HG02973 (cell line): Measurements from ENCODE around the gene IFT57.
"Not testable (repeated sequence)": the region's sequence is repeated elsewhere in the genome, so short reads cannot be mapped to it uniquely, and the experiment has no call there.

Experiments used
- ATAC-seq: cut with Tn5 transposase; IDR thresholded peaks from one replicate; pipeline ENCODE4 v1.9.1; 2021; ENCODE audit warnings: moderate library complexity; ENCODE audit not compliant: unreplicated experiment

IFT57 gene

DNA sequence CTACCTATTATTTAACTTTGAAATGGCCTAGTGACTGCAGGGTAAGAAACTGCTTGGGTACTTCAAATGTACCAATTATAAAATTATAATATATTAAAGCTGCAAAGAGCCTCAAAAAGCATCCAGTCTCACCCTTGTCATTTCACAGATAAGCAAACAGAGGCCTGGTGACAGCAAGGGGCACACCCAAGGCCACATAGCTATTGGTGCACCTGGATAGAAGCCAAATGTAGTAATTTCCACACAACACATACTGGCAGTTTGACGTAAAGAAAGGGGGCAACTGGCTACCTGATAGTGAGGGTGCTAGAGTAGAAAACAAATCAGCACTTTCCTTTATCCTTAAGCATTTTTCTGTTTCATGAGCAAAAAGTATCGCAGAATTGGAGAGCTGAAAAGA is 51.1 kb downstream of the IFT57 start:
- no peak for ATAC-seq

DNA sequence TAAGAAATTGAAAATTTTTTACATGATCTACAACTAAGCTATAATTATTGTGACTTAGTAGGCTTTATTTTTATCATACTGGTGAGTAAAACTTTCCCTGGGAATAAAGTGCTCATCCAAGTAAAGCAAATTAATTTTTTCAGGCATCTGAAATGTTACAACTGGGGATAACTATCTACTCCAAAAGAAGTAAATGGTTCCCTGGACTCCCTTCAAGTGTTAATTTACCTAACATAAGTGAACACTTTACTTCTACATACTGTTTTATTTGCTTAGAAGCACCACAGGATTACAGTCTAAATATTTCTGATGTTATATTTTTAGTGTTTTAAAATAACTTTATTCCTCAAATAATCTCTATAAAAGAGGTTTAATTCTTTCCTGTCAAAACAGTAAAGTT is 57.8 kb downstream of the IFT57 start:
- no peak for ATAC-seq

GRCh38 chr3:108159865-108160264 is 62.4 kb downstream of the IFT57 start:
- no peak for ATAC-seq

GRCh38 chr3:108159105-108159504 is 63.1 kb downstream of the IFT57 start:
- no peak for ATAC-seq

DNA sequence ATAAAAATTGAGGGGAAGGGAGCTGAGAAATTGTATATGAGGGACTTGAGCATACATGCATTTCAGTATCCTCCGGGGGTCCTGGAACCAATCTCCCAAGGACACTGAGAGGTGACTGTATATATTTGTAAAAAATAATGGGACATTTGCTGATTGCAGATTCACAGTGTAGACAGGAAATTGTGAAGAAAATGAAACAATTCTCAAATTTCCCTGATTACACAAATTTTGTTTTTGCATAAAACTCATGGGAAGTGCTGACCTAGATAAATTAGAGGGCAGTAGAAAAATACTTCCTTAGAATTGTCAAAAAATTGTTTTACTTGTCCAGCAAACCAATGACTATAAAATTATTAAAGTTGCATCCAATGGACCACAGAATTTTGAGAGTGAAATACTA is 64.0 kb downstream of the IFT57 start:
- no peak for ATAC-seq

DNA sequence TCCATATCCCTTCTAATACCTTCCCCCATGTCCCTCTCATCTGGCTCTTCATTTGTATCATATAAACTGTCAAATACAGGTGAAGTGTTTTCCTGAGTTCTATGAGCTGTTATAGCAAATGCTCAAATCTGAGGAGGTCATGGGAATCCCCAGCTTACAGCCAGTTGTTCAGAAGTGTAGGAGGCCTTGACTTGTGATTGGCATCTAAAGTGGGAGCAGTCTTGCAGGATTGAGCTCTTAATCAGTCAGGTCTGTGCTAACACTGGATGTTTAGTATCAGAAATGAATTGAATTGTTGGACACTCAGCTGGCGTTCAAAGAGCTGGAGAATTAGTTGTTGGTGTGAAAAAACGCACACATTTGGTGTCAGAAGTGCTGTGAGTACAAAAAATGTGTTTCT is 65.0 kb downstream of the IFT57 start:
- no peak for ATAC-seq

DNA sequence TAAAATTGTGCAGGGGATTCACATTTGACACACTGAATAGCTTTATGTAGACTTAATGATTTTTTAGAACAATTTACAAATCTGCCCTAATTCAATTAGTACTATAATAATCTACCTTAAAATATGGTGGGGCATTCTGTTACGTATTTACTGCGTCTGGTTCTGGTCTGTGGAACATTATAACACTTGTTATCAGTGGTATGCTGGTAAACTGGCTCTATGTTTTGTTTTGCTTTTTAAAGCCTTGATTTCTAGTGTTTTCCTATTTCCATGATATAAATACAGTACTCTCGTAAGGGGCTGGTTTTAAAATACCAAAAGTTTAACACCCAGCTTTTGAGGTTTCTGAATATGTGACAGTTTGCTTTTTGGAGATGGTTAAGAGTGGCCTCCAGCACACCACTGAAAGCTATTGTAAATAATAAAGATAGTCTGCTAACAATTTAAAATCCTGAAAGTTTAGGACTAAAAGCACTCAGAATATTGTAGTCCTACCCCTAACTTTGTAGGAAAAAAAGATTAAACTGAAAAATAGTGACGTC is 65.8 kb downstream of the IFT57 start:
- ATAC-seq: no peak

DNA sequence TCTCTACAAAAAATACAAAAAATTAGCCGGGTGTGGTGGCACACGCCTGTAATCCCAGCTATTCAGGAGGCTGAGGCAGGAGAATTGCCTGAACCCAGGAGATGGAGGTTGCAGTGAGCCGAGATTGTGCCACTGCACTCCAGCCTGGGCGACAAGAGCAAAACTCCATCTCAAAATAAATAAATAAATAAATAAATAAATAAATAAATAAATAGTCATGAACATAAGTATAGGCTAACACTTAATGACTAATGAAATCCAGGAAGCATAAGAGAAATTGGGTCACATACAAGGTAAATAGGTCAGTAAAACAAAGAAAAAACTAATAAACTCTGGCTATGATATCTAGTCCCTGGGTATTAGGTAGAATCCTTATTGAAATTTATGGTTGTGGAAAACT is 66.6 kb downstream of the IFT57 start:
- not testable (repeated sequence) for ATAC-seq

GRCh38 chr3:108153451-108153981 is 68.7 kb downstream of the IFT57 start:
- ATAC-seq: no peak

GRCh38 chr3:108152274-108152673 is 70.0 kb downstream of the IFT57 start:
- no peak for ATAC-seq

DNA sequence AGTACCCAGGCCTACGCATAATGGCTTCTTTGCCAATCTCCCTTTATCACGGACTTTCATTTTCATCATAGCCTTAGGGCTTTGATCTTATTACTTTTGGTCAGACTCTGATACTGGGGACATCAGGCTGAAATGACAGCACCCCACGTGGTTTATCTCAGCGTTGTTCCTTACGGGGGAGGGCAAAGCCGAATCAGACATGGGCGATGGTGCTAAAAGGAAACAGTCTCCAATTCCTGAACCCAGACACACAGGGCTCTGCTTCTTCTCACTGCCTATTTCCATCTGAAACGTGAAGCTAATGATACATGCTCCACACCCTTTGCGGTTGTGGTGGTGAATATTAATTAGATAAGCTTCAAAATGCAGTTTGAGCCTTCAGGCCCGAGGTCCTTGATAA is 72.0 kb downstream of the IFT57 start:
- ATAC-seq: no peak

DNA sequence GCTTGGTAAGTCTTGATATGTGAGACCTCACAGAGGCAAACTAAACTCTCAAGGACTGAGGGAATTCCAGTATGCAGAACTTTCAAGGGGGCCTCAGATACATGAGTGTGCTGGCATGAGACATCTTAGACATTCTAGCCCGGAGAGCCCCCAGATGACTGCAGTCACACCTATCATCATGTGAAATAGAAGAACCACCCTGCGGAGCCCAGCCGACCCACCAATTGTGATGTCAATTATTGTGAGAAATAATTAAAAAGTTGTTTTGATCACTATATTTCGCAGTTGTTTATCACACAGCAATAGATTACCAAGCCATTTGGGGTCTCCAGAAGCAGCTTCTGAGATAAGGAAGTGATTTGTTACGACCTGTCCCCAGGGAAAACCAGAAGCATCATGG is 76.1 kb downstream of the IFT57 start:
- ATAC-seq: no peak

- no peak for ATAC-seq
These were observed 76.6 kb downstream of the IFT57 start for GRCh38 chr3:108145578-108145977.

DNA sequence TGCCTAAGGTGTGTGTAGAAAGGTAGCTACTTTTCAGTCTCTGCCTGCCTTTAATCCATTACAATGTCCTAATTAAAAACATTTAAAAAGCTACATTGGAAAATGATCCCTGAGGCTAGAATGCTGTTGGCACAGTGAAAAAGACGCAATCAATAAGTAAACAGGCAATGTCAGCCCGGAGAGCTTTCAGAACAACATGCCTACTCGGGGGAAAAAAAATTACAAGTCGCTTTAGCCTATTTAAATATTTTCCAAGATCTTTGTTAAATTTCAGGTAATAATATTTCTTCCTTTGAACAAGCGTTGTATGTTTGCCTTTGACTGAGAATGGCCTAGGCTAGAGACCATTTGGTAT is 84.8 kb downstream of the IFT57 start:
- no peak for ATAC-seq

GRCh38 chr3:108136561-108137459 is 85.4 kb downstream of the IFT57 start:
- ATAC-seq: no peak

DNA sequence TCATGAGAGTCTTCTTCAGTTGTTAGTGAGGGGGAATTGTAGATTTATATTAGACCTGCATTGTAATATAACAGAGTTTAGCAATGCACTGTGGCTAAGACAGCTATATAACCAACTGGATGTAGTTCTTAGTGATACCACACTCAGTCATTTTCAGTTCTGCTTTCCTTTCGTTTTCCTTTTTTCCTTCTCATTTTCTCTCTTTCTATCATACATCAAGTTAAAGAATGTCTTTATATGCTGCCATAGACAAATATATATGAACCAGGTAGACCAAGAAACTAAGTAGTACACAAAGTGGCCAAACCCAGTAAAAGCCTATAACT is 87.7 kb downstream of the IFT57 start:
- ATAC-seq: peak; percentile 47

DNA sequence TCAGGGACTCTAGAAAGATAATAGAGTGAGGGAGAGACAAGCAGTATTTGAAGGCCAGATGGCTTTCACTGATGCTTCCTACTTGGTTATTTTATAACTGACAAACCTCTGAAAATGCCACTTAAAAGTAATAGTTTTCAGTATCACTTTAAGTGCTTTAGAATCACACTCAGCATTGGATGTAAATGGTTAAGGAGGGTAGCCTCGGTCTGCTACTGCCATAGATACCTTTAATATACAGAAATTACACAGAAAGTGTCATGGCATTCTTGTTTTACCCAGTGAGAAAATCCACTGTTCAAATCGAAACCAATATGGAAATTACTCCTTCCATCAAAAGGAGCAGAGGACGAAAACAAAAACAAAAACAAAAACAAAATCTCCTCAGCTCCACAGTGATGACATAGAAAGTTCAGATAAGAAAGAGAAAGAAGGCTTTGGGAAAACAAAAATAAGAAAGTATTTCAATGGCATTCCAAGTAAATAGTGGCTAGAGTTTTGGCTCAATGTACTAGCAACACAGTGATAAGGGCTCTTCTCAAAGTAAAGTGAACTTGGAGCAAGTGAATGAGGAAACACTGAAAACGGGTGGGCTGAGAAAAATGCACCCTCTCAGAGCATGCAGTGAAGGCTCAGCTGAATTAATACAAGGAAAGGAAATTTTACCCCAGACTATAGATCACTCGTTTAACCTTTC is 88.2 kb downstream of the IFT57 start:
- ATAC-seq: peak; percentile 42

GRCh38 chr3:108133048-108133369 is 89.2 kb downstream of the IFT57 start:
- ATAC-seq: no peak

DNA sequence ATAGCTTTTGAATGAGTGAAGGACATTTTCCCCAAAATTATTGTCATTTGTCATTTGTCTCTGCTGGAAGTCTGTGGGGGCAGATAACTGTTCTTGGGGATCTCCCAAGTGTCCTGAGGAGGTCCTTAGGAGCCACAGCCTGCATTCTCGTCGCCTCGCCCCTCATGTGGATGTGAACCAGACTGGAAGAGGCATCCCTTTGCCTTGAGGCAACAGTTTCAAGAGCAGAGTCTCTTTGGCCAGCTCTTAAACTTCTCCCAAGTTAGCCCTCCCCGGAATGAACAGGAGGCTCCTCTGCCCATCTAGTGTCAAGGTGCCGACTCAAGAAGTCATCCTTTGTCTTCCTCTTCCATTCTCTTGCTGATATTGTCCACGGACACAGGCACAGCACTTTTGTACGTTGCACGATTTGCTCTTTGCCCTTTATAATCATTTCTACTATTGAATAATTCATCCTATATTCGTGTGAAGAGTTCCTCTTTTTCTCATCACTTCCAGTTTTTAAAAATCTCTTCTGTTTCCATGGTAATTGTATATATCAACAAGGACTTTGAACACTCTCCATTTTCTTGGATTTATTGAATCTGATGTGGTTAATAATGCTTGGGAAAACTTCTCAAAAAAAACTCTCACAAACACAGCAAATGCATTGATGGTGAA is 90.6 kb downstream of the IFT57 start:
- ATAC-seq: no peak

DNA sequence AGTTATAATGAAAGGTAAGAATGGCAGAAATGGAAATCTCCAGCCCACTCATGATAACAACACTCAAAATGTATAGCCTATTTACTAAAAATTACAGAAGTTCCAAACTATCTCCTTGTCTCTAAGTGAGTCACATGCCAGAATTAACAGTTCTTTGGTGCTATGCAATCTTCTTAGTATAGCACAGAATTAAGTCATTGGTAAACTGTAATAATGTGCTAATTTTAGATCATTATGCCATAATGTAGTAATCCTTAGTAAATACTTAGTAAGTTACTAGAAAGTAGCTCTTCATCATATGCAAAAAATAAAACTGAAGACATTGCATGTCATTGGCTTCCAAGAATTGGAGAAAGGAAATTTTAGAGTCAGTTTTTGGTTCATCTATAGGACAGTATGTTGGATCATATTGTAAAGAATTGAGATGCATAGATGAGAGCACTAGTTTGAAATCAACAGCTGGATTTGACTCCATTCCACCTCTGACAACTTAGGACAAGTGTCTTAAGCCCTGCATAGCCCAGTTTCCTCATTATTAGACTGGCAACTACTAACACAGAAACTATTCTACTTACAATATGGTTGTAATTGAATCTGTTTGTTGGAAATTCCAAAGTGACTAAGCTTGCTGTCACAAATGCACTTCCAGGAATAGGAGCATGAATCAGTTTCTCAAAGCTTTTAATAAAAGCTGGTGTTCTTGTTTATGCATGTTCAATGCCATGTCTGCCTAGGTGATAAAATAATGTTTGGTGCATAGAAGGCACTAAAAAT is 91.3 kb downstream of the IFT57 start:
- no peak for ATAC-seq

GRCh38 chr3:108130236-108130635 is 92.0 kb downstream of the IFT57 start:
- no peak for ATAC-seq
